IMR-90 (cell line): Measurements from ENCODE around the gene KTI12. TPM values are rescaled to one million over a fixed set of nuclear protein-coding genes. Genes with fewer than 3 reads are reported as not detected.

Experiments used
- ATAC-seq: fragments of 200-7000 bp; cut with Tn5 transposase; 2 replicates; pipeline ENCODE4 v1.9.1; 2020; ENCODE audit warnings: low read depth, mild to moderate bottlenecking, moderate library complexity
- BruUV-seq: library from RNA; stranded (reverse); fragments of 400-500 nt; replicated peaks from 2 replicates; lab custom pipeline; 2021; lab: Mats Ljungman, UMichigan
- CTCF ChIA-PET: fragments of 300-600 bp; formaldehyde crosslinking; extraction: SDS; loops from one replicate; lab custom pipeline; 2021; ENCODE audit warnings: antibody characterized with exemption; lab: Yijun Ruan, JAX
- POLR2A ChIA-PET: fragments of 300-600 bp; sonication (Branson Sonifier 250); formaldehyde crosslinking; loops from one replicate; lab custom pipeline; 2022; ENCODE audit warnings: antibody characterized with exemption; ENCODE audit not compliant: unreplicated experiment; lab: Charles Lee
- DNase-seq: peaks from one replicate; pipeline ENCODE4 v3.0.0; 2013
- H2AFZ ChIP-seq: replicated peaks from 2 replicates; pipeline ENCODE3; 2013; ENCODE audit warnings: low read length, mild to moderate bottlenecking; ENCODE audit not compliant: poor library complexity
- H2AK5ac ChIP-seq: 2 replicates; pipeline ENCODE4 v1.6.1; 2013; ENCODE audit warnings: low read depth, low read length, inconsistent platforms
- H2AK9ac ChIP-seq: replicated peaks from 2 replicates; pipeline ENCODE3; 2013; ENCODE audit warnings: mild to moderate bottlenecking, low read depth, low read length, moderate library complexity; ENCODE audit not compliant: poor library complexity
- H2BK120ac ChIP-seq: 2 replicates; pipeline ENCODE4 v1.6.1; 2013; ENCODE audit warnings: low read depth, low read length, inconsistent platforms
- H2BK15ac ChIP-seq: 3 replicates; pipeline ENCODE4 v1.6.1; 2013; ENCODE audit warnings: low read depth, low read length, inconsistent platforms
- H2BK20ac ChIP-seq: 2 replicates; pipeline ENCODE4 v1.6.1; 2013; ENCODE audit warnings: low read depth, mild to moderate bottlenecking, inconsistent platforms, low read length, moderate library complexity
- H2BK5ac ChIP-seq: 2 replicates; pipeline ENCODE4 v1.6.1; 2013; ENCODE audit warnings: mild to moderate bottlenecking, low read depth, low read length, inconsistent platforms; ENCODE audit not compliant: poor library complexity, severe bottlenecking
- H3K14ac ChIP-seq: replicated peaks from 2 replicates; pipeline ENCODE4 v1.6.1; 2013; ENCODE audit warnings: low read depth, low read length, inconsistent platforms
- H3K18ac ChIP-seq: 2 replicates; pipeline ENCODE4 v1.6.1; 2013; ENCODE audit warnings: low read depth, low read length, control low read depth
- H3K23ac ChIP-seq: 2 replicates; pipeline ENCODE4 v1.6.1; 2013; ENCODE audit warnings: low read depth, low read length, inconsistent platforms
- H3K27ac ChIP-seq: 2 replicates; pipeline ENCODE4 v1.5.1; 2013; ENCODE audit warnings: mild to moderate bottlenecking, control low read depth, low read length; ENCODE audit not compliant: insufficient read depth
- H3K27me3 ChIP-seq: 2 replicates; pipeline ENCODE4 v1.6.1; 2013; ENCODE audit warnings: low read length; ENCODE audit not compliant: control insufficient read depth, insufficient read depth
- H3K36me3 ChIP-seq: 2 replicates; pipeline ENCODE4 v1.6.1; 2013; ENCODE audit warnings: low read length, mixed read lengths; ENCODE audit not compliant: control insufficient read depth, insufficient read depth
- H3K4ac ChIP-seq: 2 replicates; pipeline ENCODE4 v1.6.1; 2013; ENCODE audit warnings: low read depth, low read length, inconsistent platforms
- H3K4me1 ChIP-seq: 2 replicates; pipeline ENCODE4 v1.6.1; 2013; ENCODE audit warnings: low read length, mixed read lengths; ENCODE audit not compliant: control insufficient read depth, insufficient read depth
- H3K4me2 ChIP-seq: 2 replicates; pipeline ENCODE4 v1.6.1; 2013; ENCODE audit warnings: low read depth, mild to moderate bottlenecking, control low read depth, low read length, moderate library complexity
- H3K4me3 ChIP-seq: 2 replicates; pipeline ENCODE4 v1.5.1; 2013; ENCODE audit warnings: low read depth, mild to moderate bottlenecking, control low read depth, low read length, moderate library complexity; ENCODE audit not compliant: insufficient read depth
- H3K56ac ChIP-seq: 2 replicates; pipeline ENCODE4 v1.6.1; 2013; ENCODE audit warnings: low read length, inconsistent platforms; ENCODE audit not compliant: insufficient read depth; ENCODE audit errors: extremely low read depth
- H3K79me1 ChIP-seq, 2 experiments: 2 replicates each; pipeline ENCODE4 v1.6.1; 2013; ENCODE audit warnings: low read length in 2 of 2, inconsistent platforms in 1 of 2, low read depth in 1 of 2
- H3K9ac ChIP-seq: 2 replicates; pipeline ENCODE4 v1.6.1; 2013; ENCODE audit warnings: low read depth, low read length, control low read depth
- H3K9me1 ChIP-seq: 2 replicates; pipeline ENCODE4 v1.6.1; 2013; ENCODE audit warnings: low read length, inconsistent platforms; ENCODE audit not compliant: insufficient read depth
- H3K9me3 ChIP-seq: 2 replicates; pipeline ENCODE4 v1.6.1; 2013; ENCODE audit warnings: low read length; ENCODE audit not compliant: control insufficient read depth, insufficient read depth
- H4K20me1 ChIP-seq: 2 replicates; pipeline ENCODE4 v1.6.1; 2013; ENCODE audit warnings: low read length, inconsistent platforms; ENCODE audit not compliant: insufficient read depth
- H4K5ac ChIP-seq: 2 replicates; pipeline ENCODE4 v1.6.1; 2013; ENCODE audit warnings: mild to moderate bottlenecking, low read depth, low read length, control low read depth
- H4K8ac ChIP-seq, 2 experiments: 2 replicates each; pipeline ENCODE4 v1.6.1; 2013; ENCODE audit warnings: low read depth in 2 of 2, low read length in 2 of 2, control low read depth in 1 of 2, inconsistent platforms in 1 of 2
- H4K91ac ChIP-seq: 2 replicates; pipeline ENCODE4 v1.6.1; 2013; ENCODE audit warnings: low read depth, low read length, inconsistent platforms; ENCODE audit not compliant: insufficient read depth
- CEBPB ChIP-seq: IDR thresholded peaks from 2 replicates; pipeline ENCODE4 v1.6.1; 2012; ENCODE audit warnings: low read depth, low read length, improper control_type of control experiment
- CHD1 ChIP-seq: IDR thresholded peaks from 2 replicates; pipeline ENCODE4 v1.6.1; 2012; ENCODE audit warnings: low read depth, low read length, improper control_type of control experiment
- MAFK ChIP-seq: IDR thresholded peaks from 2 replicates; pipeline ENCODE4 v1.6.1; 2012; ENCODE audit warnings: low read depth, low read length, improper control_type of control experiment
- MAZ ChIP-seq: IDR thresholded peaks from 2 replicates; pipeline ENCODE4 v1.6.1; 2012; ENCODE audit warnings: low read depth, mild to moderate bottlenecking, low read length, improper control_type of control experiment, moderate library complexity, borderline replicate concordance
- POLR2A ChIP-seq: IDR thresholded peaks from 2 replicates; pipeline ENCODE4 v1.6.1; 2012; ENCODE audit warnings: mild to moderate bottlenecking, low read depth, low read length
- RAD21 ChIP-seq: IDR thresholded peaks from 2 replicates; pipeline ENCODE4 v1.6.1; 2012; ENCODE audit warnings: low read length, improper control_type of control experiment
- RFX5 ChIP-seq: IDR thresholded peaks from 2 replicates; pipeline ENCODE4 v1.8.0; 2012; ENCODE audit warnings: low read depth, mild to moderate bottlenecking, low read length, moderate library complexity
- WGBS, 2 experiments: methylation state at CpG; one replicate each; pipeline versions ENCODE4 v1.1.5 to v1.1.7; 2013; ENCODE audit warnings: missing lambda C conversion rate in 2 of 2; ENCODE audit not compliant: insufficient read length in 1 of 2; ENCODE audit errors: extremely low coverage in 2 of 2; 5-methylcytosine and 5-hydroxymethylcytosine counted together
- dilution Hi-C: fragments of 300-500 bp; cut with HindIII; formaldehyde crosslinking; loops from one replicate; pipeline ENCODE4 v1.14.3; 2018; ENCODE audit warnings: low sequenced_read_pairs; ENCODE audit not compliant: unreplicated experiment
- in situ Hi-C: fragments of 300-500 bp; cut with MboI; formaldehyde crosslinking; loops from 3 replicates; pipeline ENCODE4 v1.14.3; 2019; ENCODE audit warnings: low sequenced_read_pairs, inconsistent platforms, mixed read lengths
- intact Hi-C: fragments of 100-400 bp; cut with micrococcal nuclease; formaldehyde crosslinking; loops from 2 replicates; pipeline ENCODE4 v1.10.0; 2022
- polyA plus RNA-seq, 3 experiments: library from polyadenylated mRNA; depleted of rRNA; stranded (reverse); fragments of >200 nt; gene quantifications; 2 replicates each; pipeline ENCODE4 v1.2.3, GENCODE V29; 2012; ENCODE audit warnings: low replicate concordance in 1 of 3
- total RNA-seq: library from RNA; depleted of rRNA; stranded (reverse); fragments of >200 nt; gene quantifications from 2 replicates; pipeline ENCODE4 v1.2.3, GENCODE V29; 2012
- TF ChIP-seq, protein P1 (sequence below): fragments of 150-350 bp; IDR thresholded peaks from 2 replicates; pipeline ENCODE4 v1.6.1; 2016; ENCODE audit warnings: low read depth, mild to moderate bottlenecking, low read length, moderate library complexity, borderline replicate concordance
- TF ChIP-seq, protein P2 (sequence below): fragments of 150-350 bp; IDR thresholded peaks from 2 replicates; pipeline ENCODE4 v1.6.1; 2017; ENCODE audit warnings: mild to moderate bottlenecking, antibody characterized with exemption, low read length, low read depth
- TF ChIP-seq, protein P3 (sequence below): conservative IDR thresholded peaks from 2 replicates; pipeline ENCODE4 v1.5.1; 2012; ENCODE audit warnings: mild to moderate bottlenecking, low read depth, low read length, improper control_type of control experiment

Gene KTI12
- total and polyA plus RNA-seq, 2 of the 4 experiments (the other 2 are of a cell fraction), result 15.2 to 16.3 TPM

DNA sequence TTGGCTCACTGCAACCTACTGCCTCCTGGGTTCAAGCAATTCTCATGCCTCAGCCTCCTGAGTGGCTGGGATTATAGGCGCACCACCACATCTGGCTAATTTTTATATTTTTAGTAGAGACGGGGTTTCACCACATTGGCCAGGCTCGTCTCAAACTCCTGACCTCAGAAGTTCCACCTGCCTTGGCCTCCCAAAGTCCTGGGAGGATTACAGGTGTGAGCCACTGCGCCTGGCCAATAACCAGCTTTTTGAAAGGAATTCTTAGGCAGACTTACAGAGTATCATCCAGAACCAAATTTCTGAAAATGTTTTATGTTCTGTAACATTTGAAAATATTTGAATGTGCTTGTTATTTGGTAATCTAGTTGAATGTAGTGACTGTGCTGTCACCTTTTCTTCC is 37.1 kb upstream of the KTI12 start:
- Histone ChIP-seq H3K4ac (no peak overlapping the region), H3K4me2 (no peak overlapping the region), H3K14ac (no peak overlapping the region), H4K5ac (no peak overlapping the region), H2BK15ac (no peak overlapping the region), H3K9me1 (no peaks in the 10 kb centered on the region), H2AK9ac (no peak overlapping the region), H4K91ac (no peak overlapping the region), H3K9me3 (no peaks in the 10 kb centered on the region), H3K79me1 (peaks cover 12 to 51% of the 10 kb centered on the region in 2 experiments; a peak in 3 of 4 replicates), H3K4me1 (no peaks in the 10 kb centered on the region), H2BK5ac (no peak overlapping the region), H3K27ac (no peak overlapping the region), H2BK20ac (no peak overlapping the region), H2AK5ac (no peak overlapping the region), H4K8ac (no peak overlapping the region), H3K56ac (no peak overlapping the region), H3K4me3 (no peak overlapping the region), H3K36me3 (peaks cover 22% of the 10 kb centered on the region), H4K20me1 (peaks cover 12% of the 10 kb centered on the region; the same call in 1 of the 2 replicates), H2AFZ (no peak overlapping the region), H2BK120ac (no peak overlapping the region), H3K18ac (no peak overlapping the region), H3K27me3 (no peaks in the 10 kb centered on the region), H3K9ac (no peak overlapping the region), H3K23ac (no peak overlapping the region)
- in situ Hi-C loops, result no loop called here
- ATAC-seq, result no peak
- no TSS peak for BruUV-seq
- DNase-seq, result no peak
- TF ChIP-seq, protein P1, sequence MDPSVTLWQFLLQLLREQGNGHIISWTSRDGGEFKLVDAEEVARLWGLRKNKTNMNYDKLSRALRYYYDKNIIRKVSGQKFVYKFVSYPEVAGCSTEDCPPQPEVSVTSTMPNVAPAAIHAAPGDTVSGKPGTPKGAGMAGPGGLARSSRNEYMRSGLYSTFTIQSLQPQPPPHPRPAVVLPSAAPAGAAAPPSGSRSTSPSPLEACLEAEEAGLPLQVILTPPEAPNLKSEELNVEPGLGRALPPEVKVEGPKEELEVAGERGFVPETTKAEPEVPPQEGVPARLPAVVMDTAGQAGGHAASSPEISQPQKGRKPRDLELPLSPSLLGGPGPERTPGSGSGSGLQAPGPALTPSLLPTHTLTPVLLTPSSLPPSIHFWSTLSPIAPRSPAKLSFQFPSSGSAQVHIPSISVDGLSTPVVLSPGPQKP, result no peak
- TF ChIP-seq, protein P2, sequence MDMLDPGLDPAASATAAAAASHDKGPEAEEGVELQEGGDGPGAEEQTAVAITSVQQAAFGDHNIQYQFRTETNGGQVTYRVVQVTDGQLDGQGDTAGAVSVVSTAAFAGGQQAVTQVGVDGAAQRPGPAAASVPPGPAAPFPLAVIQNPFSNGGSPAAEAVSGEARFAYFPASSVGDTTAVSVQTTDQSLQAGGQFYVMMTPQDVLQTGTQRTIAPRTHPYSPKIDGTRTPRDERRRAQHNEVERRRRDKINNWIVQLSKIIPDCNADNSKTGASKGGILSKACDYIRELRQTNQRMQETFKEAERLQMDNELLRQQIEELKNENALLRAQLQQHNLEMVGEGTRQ, result no peak
- TF ChIP-seq MAZ (no peak), RAD21 (no peak), RFX5 (no peak), CHD1 (no peak), MAFK (no peak), POLR2A (no peak), CEBPB (no peak)
- TF ChIP-seq, protein P3, sequence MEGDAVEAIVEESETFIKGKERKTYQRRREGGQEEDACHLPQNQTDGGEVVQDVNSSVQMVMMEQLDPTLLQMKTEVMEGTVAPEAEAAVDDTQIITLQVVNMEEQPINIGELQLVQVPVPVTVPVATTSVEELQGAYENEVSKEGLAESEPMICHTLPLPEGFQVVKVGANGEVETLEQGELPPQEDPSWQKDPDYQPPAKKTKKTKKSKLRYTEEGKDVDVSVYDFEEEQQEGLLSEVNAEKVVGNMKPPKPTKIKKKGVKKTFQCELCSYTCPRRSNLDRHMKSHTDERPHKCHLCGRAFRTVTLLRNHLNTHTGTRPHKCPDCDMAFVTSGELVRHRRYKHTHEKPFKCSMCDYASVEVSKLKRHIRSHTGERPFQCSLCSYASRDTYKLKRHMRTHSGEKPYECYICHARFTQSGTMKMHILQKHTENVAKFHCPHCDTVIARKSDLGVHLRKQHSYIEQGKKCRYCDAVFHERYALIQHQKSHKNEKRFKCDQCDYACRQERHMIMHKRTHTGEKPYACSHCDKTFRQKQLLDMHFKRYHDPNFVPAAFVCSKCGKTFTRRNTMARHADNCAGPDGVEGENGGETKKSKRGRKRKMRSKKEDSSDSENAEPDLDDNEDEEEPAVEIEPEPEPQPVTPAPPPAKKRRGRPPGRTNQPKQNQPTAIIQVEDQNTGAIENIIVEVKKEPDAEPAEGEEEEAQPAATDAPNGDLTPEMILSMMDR, result no peak
- dilution Hi-C loops, result no loop called here
- intact Hi-C loops, result no loop called here
- ChIA-PET POLR2A (interaction anchor here (0.6 kb wide), 1 partner anchor 383 kb away, joined by 3 read pairs; no protein-coding TSS in a partner anchor), CTCF (interaction anchor here (0.6 kb wide), 1 partner anchor 460 kb away, joined by 7 read pairs; no protein-coding TSS in a partner anchor)
- 100% methylated on average over 1 of the region's 4 CpGs; no CpG with 5 or more reads in 1 of the 2 experiments for WGBS, 2 experiments
